Activated CD8-positive, alpha-beta memory T cell treated with anti-CD3 and anti-CD28 coated beads, Interleukin-2, amount 50 U/mL, for 4 hours (primary cell): ENCODE data around the gene ATE1.
"Not testable (repeated sequence)": the region's sequence is repeated elsewhere in the genome, so short reads cannot be mapped to it uniquely, and the experiment has no call there.

Experiments
- DNase-seq: peaks from one replicate; pipeline ENCODE4 v3.0.0-alpha.2; 2020

ATE1 gene

DNA sequence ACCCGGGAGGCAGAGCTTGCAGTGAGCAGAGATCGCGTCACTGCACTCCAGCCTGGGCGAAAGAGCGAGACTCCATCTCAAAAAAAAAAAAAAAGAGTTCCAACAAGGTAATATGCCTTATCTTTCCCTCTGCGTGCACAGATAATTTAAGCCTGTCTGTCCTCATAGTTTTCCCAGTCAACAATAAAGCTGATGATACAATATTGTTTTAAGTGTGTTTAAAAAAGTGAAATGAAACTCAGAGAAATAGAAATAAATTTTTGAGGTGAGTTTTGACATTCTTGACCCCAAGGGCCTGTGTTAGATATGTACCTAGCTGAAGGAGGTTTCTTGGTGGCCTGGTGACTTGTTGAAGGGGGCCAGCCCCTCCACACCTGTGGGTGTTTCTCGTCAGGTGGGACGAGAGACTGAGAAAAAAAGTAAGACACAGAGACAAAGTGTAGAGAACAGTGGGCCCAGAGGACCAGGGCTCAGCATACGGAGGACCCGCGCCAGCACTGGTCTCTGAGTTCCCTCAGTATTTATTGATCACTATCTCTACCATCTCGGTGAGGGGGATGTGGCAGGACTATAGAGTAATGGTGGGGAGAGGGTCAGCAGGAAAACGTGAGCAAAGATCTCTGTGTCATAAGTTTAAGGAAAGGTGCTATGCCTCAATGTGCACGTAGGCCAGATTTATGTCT lies 1.9 kb upstream of the ATE1 start:
- not testable (repeated sequence) for DNase-seq

DNA sequence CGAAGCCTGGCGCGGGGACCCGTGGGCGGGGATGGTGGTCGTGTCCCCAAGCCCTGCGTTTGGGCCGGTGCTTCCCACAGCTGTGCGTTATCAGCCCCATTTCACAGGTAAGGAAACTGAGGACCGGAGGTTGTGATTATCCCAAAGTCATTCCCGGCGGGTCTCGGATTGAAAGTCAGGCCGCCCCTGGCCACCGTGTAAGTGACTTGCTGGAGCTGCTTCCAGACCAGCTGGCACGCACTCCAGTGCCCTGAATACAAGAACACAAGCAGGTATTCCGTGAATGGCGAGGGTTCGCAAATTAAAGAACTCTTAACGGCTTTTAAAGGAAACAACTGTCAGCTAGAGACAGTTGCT lies 675 bp upstream of the ATE1 start:
- no peak for DNase-seq

DNA sequence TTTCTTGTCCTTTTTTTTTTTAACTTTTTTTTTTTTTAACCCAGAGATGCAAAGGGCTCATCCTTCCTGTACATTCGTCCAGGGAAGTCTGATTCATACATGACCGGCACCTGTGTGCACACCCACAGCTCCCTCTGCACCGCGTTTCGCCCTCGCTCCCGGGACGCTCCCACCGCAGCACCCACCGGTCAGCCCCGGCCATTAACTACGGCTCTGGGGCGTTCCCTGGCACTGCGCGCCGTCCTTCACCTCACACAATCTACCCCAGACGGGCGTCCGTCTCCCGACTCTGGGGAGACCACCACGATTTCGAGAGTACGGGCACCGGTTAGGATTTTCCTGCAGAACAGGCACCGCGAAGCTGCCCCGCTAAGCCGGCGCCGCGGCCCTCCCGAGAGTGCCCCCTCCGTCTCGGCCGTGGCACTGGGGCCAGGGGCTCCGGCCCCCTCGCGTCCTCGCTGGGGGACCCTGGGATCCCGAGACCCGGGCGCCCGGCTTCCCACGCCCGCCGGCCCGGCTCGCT lies 452 bp downstream of the ATE1 start:
- DNase-seq = peak; percentile 32

DNA sequence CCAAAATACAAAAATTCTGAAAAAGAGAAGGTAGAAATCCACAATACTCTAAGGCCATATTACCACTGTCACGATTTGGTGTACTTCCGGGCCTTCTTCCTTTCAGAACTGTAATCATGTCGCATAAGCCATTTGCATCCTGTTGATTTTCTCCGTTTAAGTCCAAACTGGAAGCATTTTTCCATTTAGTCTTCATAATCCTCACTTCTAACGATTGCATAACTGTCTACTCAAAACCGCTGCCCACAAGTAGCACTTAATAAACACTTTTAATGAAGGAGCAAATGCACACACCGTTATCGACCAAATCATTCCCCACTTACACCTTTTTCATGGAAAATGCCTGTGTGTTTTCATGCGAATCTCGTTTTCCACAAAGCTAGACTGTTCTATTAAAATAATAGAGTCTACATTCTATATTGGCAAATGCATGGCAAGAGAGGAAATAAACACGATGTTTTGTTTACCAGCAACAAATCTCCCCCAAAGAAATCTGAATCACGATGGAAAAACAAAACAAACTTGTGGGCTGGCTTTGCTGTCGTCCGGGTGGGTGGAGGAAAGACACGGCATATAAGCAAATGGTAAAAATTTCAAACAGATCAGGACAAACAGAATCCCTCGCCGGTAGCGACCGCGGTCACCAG lies 1.0 kb downstream of the ATE1 start:
- no peak for DNase-seq

DNA sequence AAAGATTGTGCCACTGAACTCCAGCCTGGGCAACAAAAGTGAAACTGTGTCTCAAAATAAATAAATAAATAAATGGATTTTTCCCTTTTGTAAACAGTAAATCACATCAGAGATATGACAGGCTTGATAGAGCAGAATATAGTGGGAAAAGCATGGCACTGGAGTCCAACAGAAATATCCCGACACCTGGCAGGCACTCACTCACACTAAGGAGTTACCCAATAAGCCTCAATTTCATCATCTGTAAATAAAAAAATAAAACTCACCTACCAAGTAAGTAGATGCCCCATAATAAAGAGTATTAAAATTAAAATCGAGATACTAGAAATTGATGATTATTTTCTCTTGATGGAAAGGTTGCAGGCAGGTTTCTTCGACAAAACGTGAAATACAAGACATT lies 1.7 kb downstream of the ATE1 start:
- DNase-seq = no peak

DNA sequence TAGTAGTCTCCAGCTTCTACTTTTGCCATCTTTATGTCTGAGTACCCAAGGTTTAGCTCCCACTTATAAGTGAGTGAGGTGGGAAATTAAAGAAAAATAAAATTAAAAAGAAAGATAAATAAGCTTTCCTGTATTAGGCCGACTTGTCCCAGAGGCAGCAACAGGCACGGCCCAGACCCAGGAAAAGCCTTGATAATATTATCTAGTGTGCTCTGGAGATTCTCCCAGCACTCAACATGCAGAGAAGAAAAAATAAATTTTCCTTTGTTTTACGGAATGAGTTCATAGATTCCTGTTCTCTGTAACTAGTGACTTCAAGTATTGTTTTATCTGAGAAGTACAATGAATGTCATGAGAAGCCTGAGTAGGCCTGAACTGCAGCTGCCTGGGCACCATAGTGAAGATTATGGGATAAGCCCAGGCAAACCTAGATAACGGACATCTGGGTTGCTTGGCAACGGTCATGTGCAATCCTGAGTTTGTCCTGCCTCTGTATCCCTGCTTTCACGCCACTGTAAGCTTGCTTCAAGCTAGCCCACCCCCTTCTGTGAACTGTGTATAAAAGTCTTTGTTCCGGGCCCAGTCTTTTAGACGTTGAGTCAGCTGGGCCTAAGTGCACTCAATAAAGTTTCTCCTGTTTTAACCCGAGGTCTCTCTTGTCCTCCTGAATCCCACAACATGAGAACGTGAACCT lies 6.4 kb downstream of the ATE1 start:
- DNase-seq = no peak

DNA sequence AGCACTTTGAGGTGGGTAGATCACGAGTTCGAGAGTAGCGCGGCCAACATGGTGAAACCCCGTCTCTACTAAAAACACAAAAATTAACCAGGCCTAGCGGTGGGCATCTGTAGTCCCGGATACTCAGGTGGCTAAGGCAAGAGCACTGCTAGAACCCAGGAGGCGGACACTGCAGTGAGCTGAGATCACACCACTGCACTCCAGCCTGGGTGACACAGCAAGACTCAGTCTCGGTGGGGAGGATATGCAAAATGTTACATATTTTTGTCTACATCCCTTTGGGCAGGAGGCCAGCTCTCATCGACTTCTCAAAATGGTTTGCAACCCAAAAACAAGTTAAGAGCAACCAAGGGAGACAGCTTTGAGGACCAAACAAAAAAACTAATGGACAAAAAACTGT lies 8.2 kb downstream of the ATE1 start:
- DNase-seq = no peak

DNA sequence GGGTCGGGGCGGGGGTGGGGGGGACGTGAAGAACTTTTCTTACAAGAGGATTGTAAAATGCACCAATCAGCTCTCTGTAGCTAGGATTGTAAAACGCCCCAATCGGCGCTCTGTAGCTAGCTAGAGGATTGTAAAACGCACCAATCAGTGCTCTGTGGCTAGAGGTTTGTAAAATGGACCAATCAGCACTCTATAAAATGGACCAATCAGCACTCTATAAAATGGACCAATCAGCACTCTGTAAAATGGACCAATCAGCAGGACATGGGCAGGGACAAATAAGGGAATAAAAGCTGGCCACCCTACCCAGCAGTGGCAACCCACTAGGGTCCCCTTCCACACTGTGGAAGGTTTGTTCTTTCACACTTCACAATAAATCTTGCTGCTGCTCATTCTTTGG lies 9.0 kb downstream of the ATE1 start:
- DNase-seq = not testable (repeated sequence)

DNA sequence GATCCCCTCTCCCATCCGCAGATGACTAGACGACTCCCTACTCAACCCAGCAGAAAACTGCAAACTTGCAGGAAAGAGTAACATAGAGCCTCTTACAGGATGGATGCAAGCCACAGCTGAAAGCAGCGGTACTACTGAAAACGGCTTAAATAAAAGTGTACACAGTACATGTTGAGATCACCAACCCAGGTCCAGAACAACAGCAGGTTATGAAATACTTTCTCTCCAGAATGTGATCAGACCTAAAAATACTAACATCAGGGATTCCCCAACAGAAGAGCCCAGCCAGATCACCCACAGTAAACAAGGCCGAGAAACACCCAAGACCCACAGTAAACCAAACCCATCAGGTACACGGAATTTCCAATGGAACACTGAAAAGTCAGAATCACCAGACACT lies 13.2 kb downstream of the ATE1 start:
- DNase-seq = no peak

DNA sequence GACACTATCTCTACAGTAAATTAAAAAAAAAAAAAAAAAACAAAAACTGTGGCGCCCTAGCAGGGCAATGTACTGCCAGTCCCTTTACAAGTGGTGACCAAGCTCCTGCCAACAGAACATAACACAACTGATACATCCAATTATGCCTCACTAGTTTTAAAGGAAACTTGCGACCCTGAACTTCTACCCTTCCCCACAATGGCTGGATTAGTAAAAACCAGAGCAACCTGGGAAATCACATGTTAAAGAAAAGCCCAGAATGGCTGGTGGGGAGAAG lies 16.5 kb downstream of the ATE1 start:
- DNase-seq = no peak

DNA sequence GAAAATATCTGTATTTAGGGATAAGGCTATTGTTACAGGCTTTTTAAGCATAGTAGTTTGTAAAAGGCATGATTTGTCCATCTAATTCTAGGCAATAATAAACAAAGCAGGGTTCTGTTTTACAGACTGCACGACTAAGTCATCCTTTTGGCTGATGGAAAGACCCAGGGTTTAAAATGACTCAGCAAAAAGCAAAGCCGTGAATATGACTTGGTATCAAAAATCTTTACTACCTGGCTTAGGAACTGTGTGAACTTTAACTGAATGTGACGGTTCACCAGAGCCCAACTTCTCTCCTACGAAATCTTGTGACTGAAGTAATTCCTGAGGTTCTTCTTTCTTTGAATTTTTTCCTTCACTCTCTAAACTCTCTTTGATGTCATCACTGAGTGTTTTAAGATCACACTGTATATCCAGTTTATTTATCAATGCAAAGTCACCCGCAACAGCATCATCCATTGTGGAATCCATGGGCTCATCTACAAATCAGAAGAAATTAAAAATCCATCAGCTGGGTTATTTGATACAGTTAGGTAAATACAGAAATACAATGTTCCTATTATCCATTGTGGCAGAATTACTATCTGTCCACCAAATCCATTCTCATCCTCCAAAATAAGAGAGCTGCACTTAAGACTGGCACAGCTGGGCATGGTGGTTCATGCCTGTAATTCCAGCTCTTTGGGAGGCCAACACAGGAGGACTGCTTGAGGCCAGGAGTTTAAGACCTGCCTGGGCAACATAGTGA lies 17.0 kb downstream of the ATE1 start:
- DNase-seq = no peak

DNA sequence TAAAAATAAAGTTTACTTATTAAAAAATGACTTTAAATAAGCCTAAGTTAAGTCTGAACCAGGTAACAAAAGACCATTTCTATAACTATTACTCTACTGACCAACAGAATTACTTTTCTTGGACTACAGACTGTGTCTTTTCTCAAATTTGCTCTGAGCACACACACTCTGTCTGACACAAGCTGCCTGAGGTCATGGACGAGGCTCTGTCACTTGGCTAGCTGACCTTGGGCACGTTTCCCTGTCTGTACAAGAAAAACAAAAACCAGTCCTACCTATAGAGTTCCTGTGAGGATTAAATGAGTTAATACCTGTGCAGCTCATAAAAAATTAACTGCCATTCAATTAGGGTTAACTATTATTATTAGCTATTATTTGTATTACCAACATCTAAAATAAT lies 22.9 kb downstream of the ATE1 start:
- DNase-seq = no peak

DNA sequence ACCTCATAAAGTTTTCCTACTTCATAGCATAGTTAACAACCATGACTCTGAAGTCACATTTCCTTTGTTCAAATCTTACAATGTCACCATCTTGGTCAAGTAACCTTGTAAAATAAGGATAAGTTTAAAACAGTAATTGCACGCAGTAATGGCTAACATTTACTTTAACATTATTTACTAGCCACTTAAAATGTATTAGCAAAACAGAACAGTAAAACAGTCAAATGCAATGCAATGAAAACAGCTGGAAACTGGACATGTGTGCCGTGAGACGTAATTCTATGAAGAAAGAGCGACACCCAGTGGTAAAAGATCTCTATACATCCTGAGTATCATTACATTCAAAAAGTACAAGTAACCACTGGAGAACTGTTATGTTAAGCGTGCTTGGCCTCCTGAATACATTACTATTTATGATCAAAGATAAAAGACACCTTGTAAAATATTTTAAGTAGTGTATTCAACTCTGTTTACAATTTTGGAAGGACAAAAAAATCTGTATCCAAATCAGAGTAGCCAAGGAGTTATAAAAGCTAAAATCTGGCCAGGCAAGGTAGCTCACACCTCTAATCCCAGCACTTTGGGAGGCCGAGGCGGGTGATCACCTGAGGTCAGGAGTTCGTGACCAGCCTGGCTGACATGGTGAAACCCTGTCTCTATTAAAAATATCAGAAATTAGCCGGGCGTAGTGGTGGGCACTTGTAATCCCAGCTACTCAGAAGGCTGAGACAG lies 27.2 kb downstream of the ATE1 start:
- no peak for DNase-seq

DNA sequence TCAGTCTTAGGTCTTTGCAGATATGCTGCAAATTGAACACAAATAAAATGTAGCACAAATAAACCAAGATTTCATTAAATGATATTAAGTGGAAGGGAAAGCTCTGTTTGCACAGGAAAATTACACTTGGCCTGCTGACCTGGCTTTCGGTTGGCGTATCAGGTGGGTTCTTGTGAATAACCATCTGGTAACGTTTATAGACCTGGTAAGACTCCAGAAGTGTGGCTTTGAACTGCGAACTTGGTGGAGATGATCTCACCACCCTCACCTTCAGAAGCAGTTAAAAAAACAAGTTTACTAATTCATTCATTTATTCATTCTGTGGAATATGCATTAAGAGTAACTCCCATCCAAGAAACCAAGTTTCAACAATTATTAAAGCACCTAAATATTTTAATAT lies 28.1 kb downstream of the ATE1 start:
- DNase-seq = no peak

DNA sequence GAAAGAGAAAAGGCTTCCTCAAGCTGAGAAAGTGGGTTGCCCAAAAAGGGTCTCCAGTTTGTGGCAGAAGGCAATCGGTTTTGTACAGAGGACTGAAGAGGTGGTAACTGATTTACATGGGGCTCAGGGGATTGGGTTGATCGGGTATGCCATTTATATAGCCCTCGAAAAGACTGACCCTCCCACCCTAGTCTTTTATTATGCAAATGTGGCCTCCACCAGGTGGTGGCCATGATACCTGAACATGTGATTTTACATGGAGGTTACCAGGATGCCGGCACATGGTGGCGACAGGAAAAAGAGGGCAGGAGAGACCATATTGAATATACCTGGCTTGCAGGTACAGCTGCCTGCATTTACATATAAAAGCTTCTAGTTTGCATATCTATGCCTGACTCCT lies 36.7 kb downstream of the ATE1 start:
- no peak for DNase-seq

DNA sequence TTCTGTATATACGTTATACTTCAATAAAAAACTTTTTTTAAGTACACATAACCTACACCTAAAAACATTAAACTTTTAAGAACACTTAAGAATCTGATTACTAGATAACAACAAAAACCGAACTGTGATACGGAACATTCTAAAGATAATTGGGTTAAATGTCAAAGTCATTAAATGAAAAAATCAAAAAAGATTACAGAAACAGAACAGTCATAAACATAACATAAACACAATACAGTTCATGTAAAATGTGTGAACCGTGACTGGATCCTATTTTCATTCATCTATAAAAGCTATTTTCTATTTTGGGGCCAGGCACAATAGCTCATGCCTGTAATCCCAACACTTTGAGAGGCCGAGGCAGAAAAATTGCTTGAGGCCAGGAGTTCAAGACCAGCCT lies 38.6 kb downstream of the ATE1 start:
- no peak for DNase-seq

DNA sequence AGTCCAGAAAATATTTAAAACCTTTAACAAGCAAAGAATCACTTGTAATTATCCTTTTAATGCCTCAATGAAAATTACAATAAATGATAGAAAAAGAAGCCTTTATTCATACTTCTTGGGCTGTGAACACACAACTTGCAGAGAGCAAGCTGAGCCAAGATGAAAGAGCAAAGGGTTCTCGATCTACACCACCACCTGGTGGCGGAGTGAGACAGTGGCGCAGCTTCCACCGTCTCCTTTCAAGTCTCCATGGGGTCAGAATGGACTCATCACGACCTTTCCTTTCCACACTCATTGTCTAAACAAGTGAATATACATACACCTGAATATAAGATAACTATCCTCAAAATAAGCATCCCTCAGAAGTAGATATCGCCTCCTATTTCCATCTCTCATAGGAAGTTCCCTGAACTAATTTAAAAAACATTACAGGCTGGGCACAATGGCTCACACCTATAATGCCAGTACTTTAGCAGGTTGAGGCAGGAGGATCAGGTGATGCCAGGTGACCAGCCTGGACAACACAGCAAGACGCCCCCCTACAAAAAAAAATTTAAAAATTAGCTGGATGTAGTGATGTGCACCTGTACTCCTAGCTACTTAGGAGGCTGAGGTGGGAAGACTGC lies 40.7 kb downstream of the ATE1 start:
- peak; percentile 36 for DNase-seq

DNA sequence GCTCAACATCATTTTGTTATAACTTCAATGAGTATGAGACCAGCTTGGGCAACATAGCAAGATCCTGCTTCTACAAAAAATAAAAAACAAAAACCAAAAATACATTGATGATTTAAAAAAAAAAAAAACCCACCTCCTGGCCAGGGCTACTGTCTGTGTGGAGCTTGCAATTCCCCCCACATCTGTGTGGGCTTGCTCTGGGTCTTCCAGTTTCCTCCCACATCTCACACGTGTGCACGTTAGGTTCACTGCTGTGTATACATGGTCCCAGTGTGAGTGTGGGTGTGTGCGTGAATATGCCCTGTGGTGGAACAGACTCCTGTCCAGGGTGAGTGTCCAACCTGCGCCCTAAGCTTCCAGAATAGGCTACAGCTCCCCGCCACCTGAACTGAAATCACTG lies 41.6 kb downstream of the ATE1 start:
- no peak for DNase-seq

DNA sequence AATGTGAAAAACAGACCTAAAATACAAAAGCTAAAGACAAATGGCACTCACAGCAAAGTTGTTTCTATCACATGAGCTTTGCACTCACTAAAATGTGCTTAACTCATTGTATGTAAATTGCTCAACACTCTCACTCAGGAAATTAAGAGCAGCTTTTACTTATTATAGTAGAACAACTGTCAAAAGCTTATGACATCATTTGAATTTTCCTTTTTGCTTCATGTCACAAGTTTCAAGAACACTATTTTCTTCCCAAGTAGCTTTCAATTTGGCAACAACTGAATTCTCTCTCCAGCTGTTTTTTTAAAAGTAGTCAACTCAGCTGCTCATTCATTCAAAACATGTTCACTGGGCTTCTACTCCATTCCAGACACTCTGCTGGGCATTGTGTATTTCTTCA lies 46.9 kb downstream of the ATE1 start:
- no peak for DNase-seq

DNA sequence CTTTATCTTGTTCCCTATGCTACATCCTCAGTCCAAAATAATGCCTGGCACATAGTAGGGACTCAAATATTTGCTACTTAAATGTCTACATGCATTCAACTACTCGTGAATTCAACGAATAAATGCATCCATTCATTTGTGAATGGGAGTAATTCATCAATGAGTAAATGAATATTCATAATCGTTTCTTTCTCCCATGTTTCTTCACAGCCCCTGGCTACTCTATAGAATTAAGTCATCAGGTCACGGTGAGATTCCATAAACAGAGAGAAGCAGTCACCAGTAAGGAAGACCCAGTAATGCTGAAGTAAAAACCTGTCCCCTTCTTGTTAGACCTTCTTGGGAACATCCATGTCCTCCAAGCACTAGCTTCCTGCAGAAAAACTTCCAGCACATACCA lies 48.4 kb downstream of the ATE1 start:
- no peak for DNase-seq

DNA sequence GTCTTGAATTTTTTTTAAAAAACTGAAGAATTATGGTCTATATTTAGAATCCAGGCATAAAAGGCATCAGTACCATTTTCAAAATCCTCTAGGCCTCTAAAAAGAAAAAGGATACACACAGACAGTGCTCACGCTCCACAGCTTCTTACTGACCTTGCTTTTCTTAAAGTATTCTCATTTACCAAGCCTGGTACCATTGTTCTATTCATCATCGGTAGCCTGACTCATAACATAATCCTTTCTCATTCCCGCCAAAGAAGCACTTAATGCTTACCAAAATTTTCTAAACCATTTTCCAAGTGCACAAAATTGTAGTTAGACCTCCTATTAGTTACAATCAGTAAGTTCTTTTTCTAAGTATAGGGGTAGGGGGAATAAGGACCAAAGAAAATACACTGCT lies 54.6 kb downstream of the ATE1 start:
- no peak for DNase-seq

DNA sequence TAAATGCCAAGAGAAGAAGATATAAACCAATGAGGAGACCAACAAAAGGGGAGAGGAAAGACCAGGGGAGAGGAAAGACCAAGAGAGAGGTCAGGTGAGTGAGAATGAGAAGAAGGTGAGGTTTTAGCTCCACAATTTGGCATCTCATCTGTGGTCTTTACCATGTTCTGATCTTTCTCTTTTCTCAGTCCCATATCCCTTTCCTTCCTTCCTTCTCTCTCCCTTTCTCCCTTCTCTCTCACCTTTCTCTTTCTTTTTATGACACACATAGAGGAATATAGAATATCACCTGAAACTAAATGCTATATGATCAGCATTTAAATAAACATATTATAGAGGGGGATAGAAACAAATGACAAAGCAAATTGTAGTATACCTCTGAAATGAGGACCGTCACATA lies 57.4 kb downstream of the ATE1 start:
- DNase-seq = no peak

DNA sequence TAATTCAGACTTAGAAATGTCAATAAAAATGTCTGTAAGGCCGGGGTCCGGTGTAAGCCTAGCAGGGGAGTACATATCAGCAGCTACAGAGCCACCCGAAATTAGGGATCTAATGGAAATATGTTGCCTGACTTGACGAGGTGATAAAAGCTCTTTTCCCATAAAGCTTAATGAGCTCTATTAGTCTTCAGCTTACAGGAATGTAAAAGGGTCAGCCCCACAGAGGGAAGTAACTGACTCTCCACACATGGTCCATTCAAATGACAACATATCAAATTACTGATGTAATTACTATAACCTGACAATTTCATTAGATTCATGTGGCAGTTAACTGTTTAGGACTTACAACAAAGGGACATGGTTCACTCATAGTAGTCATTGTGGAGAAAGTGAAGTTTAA lies 62.3 kb downstream of the ATE1 start:
- no peak for DNase-seq
